C4-2B (cell line): ENCODE data around the gene HDDC2.

Experiments
- CTCF ChIP-seq: fragments of 450-650 bp; conservative IDR thresholded peaks from 2 replicates; pipeline ENCODE4 v1.5.1; 2017; ENCODE audit warnings: mild to moderate bottlenecking
- ZFX ChIP-seq: fragments of 450-650 bp; IDR thresholded peaks from 2 replicates; pipeline ENCODE4 v1.6.1; 2017

GRCh38 chr6:125251516-125252220 is 50.1 kb downstream of the HDDC2 start:
- TF ChIP-seq CTCF (no peak), ZFX (no peak)
